BJ (cell line): ENCODE data around the gene SLC25A33. TPM values are rescaled to one million over a fixed set of nuclear protein-coding genes. Genes with fewer than 3 reads are reported as not detected.

ENCODE experiments used
- CTCF ChIA-PET: fragments of 350-600 bp; formaldehyde crosslinking; extraction: SDS; loops from one replicate; lab custom pipeline; 2021; ENCODE audit warnings: antibody characterized with exemption, inconsistent platforms; lab: Yijun Ruan, JAX
- POLR2A ChIA-PET: fragments of 300-600 bp; sonication (Branson Sonifier 250); formaldehyde crosslinking; extraction: SDS; loops from one replicate; lab custom pipeline; 2021; ENCODE audit warnings: antibody characterized with exemption; lab: Charles Lee
- DNase-seq: peaks from one replicate; pipeline ENCODE4 v3.0.0-alpha.2; 2011; ENCODE audit warnings: low read depth
- H3K27me3 ChIP-seq: 2 replicates; pipeline ENCODE4 v1.6.0; 2011; ENCODE audit warnings: low read length; ENCODE audit not compliant: control insufficient read depth, insufficient read depth
- H3K36me3 ChIP-seq: 2 replicates; pipeline ENCODE4 v1.5.1; 2011; ENCODE audit warnings: low read length; ENCODE audit not compliant: control insufficient read depth, insufficient read depth
- H3K4me3 ChIP-seq: 2 replicates; pipeline ENCODE4 v1.5.1; 2011; ENCODE audit warnings: low read depth, mild to moderate bottlenecking, control low read depth, low read length
- CTCF ChIP-seq: IDR thresholded peaks from 2 replicates; pipeline ENCODE4 v1.5.1; 2011; ENCODE audit warnings: low read depth, mild to moderate bottlenecking, control low read depth, inconsistent platforms, low read length, moderate library complexity; ENCODE audit not compliant: insufficient read depth
- polyA plus RNA-seq: library from polyadenylated mRNA; depleted of rRNA; stranded (reverse); fragments of >200 nt; gene quantifications from 2 replicates; pipeline ENCODE4 v1.2.3, GENCODE V29; 2011

The SLC25A33 gene
- polyA plus RNA-seq, 1 experiment = 2.7 TPM

GRCh38 chr1:9593492-9594465 lies 54.5 kb downstream of the SLC25A33 start:
- Histone ChIP-seq H3K36me3 (peaks cover 8% of the 10 kb centered on the region; the same call in 1 of the 2 replicates), H3K4me3 (no peak overlapping the region), H3K27me3 (no peaks in the 10 kb centered on the region)
- POLR2A ChIA-PET = no interaction called here
- TF ChIP-seq CTCF = no peak
- DNase-seq = no peak
- CTCF ChIA-PET = interaction anchor here (0.5 to 1.6 kb wide), 4 partner anchors 11 to 35 kb away, joined by 3 to 4 read pairs (median 3); no protein-coding TSS in a partner anchor

GRCh38 chr1:9594471-9595155 lies 55.3 kb downstream of the SLC25A33 start:
- Histone ChIP-seq H3K27me3 (no peaks in the 10 kb centered on the region), H3K4me3 (no peak overlapping the region), H3K36me3 (peaks cover 8% of the 10 kb centered on the region; the same call in 1 of the 2 replicates)
- no peak for DNase-seq
- POLR2A ChIA-PET = no interaction called here
- no peak for TF ChIP-seq CTCF
- CTCF ChIA-PET = no interaction called here

DNA sequence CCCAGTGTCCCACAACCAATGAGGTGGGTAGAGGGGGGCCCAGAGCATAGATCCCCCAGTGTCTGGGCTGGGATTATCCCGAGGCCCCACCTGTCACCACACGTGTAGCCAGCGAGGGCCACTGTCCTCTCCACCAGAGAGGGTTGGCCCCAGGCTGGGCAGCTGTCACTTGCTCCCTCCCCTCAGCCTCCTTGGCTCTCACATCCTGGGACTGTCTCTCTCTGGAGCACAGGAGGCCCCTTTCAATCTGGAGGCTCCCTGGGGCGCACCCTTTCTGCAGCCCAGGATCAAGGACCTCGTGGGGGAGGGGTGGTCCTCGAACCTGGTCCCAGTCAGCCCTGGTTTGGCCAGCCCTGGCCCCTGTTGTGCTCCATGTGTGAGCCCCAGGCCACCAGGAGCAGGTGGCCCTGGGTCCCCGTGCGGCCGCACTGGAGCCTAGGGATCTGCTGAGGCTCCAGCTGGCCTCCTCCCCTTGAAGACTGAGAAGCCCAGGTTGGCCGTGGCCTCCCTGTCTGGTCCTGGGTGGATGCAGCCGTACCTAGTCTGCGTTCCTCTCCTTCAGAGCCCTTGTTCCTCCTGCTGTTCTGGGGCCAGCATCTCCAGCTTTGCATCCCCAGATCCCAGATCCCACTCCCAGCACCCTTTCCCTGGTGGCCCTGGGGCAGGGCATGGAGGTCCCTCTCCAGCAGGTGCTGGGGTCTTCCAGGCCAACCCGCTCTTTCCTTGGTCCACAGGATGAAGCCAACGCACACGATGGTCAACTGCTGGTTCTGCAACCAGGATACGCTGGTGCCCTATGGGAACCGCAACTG lies 56.1 kb downstream of the SLC25A33 start:
- CTCF ChIA-PET = interaction anchor here (1.3 kb wide), 1 partner anchor 31 kb away, joined by 3 read pairs; no protein-coding TSS in a partner anchor
- H3K36me3 ChIP-seq = peaks cover 8% of the 10 kb centered on the region; the same call in 1 of the 2 replicates
- no peak for TF ChIP-seq CTCF
- H3K27me3 ChIP-seq = no peaks in the 10 kb centered on the region
- POLR2A ChIA-PET = no interaction called here
- DNase-seq = no peak
- no peak overlapping the region for H3K4me3 ChIP-seq

DNA sequence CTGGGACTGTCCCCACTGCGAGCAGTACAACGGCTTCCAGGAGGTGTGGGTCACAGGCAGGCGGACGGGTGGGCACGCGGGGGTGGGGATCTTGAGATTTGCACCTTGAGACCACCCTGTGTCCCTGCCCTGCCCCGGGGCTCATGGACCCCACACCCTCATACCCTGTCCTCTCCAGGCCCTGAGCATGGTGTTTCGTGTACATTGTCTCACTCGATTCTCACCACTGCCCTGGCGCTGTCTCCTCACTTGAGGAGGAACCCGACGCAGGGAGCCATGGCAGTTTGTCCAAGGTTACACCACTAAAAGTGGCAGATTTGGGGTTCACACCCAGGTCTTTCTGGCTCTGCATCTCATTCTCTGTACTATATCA lies 56.7 kb downstream of the SLC25A33 start:
- no peaks in the 10 kb centered on the region for H3K27me3 ChIP-seq
- no peak for TF ChIP-seq CTCF
- peaks cover 8% of the 10 kb centered on the region; the same call in 1 of the 2 replicates for H3K36me3 ChIP-seq
- ChIA-PET POLR2A (no interaction called here), CTCF (interaction anchor here (0.6 to 1.9 kb wide), 3 partner anchors 9 to 31 kb away, joined by 3 read pairs; no protein-coding TSS in a partner anchor)
- DNase-seq = no peak
- no peak overlapping the region for H3K4me3 ChIP-seq
